Tibial artery (tissue), 4 donors: ENCODE results near the gene ELP1.

Source experiments
- DNase-seq, 2 donors: peaks; one replicate each; pipeline ENCODE4 v3.0.0-alpha.2; 2019
- H3K27ac ChIP-seq, 2 donors: fragments of 200-600 bp; sonication (generic) in 1 of 2; 1 replicate in 1 of 2; 2 replicates in 1 of 2; pipeline ENCODE4 v1.5.1; 2018 to 2019; ENCODE audit warnings: mild to moderate bottlenecking in 1 of 2
- H3K27me3 ChIP-seq, 2 donors: fragments of 200-600 bp; sonication (generic) in 1 of 2; one replicate each; pipeline versions ENCODE4 v1.5.1 to v1.6.0; 2016 to 2019
- H3K36me3 ChIP-seq, 3 donors: fragments of 200-600 bp; sonication (generic) in 2 of 3; one replicate each; pipeline ENCODE4 v1.5.1; 2016 to 2019; ENCODE audit warnings: mild to moderate bottlenecking in 2 of 3
- H3K4me1 ChIP-seq, 4 donors: fragments of 200-600 bp; sonication (generic) in 2 of 4; 1 replicate in 3 of 4; 2 replicates in 1 of 4; pipeline ENCODE4 v1.5.1; 2016 to 2019
- H3K4me3 ChIP-seq, 2 donors: fragments of 200-600 bp; sonication (generic) in 1 of 2; 1 replicate in 1 of 2; 2 replicates in 1 of 2; pipeline ENCODE4 v1.5.1; 2018 to 2019; ENCODE audit warnings: mild to moderate bottlenecking in 2 of 2
- H3K9me3 ChIP-seq, 3 donors: fragments of 200-600 bp; sonication (generic) in 1 of 3; one replicate each; pipeline ENCODE4 v1.5.1; 2016 to 2019
- intact Hi-C: fragments of 100-400 bp; cut with DNase I; formaldehyde crosslinking; loops from one replicate; pipeline ENCODE4 v1.15.0; 2023; ENCODE audit warnings: low total_unique reads
- TF ChIP-seq, protein P1 (sequence below), 2 experiments: fragments of 200-600 bp in 1 of 2; fragments of 450-650 bp in 1 of 2; IDR thresholded peaks; one replicate each; pipeline ENCODE4 v1.5.1; 2017 to 2019; ENCODE audit warnings: antibody characterized with exemption in 2 of 2, mild to moderate bottlenecking in 1 of 2, moderate library complexity in 1 of 2

The ELP1 gene

DNA sequence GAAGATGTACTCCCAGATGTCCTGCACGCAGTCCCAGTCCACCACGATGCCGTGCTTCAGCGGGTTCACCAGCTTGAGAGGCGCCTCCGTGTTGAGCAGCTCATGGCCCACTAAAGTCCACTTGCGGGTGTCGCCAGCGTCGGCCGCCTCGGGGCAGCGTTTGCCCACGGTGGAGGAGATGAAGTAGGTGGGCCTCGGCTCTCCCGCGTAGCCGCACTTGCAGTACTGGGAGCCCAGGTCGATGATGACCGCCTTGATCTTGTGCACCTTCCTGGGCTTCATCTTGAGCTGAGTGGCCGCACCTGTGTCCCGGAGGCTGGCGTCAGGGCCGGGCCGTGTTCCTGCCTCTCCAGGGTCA lies 78.4 kb downstream of the ELP1 start:
- Histone ChIP-seq H3K27me3 (no peaks in the 10 kb centered on the region), H3K27ac (no peak overlapping the region), H3K4me3 (no peak overlapping the region), H3K9me3 (no peaks in the 10 kb centered on the region), H3K36me3 (no peaks in the 10 kb centered on the region), H3K4me1 (no peaks in the 10 kb centered on the region)
- intact Hi-C loops: no loop called here
- TF ChIP-seq, protein P1, sequence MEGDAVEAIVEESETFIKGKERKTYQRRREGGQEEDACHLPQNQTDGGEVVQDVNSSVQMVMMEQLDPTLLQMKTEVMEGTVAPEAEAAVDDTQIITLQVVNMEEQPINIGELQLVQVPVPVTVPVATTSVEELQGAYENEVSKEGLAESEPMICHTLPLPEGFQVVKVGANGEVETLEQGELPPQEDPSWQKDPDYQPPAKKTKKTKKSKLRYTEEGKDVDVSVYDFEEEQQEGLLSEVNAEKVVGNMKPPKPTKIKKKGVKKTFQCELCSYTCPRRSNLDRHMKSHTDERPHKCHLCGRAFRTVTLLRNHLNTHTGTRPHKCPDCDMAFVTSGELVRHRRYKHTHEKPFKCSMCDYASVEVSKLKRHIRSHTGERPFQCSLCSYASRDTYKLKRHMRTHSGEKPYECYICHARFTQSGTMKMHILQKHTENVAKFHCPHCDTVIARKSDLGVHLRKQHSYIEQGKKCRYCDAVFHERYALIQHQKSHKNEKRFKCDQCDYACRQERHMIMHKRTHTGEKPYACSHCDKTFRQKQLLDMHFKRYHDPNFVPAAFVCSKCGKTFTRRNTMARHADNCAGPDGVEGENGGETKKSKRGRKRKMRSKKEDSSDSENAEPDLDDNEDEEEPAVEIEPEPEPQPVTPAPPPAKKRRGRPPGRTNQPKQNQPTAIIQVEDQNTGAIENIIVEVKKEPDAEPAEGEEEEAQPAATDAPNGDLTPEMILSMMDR (IDR thresholded peaks at IDR 0.05): no peak
- DNase-seq: no peak

DNA sequence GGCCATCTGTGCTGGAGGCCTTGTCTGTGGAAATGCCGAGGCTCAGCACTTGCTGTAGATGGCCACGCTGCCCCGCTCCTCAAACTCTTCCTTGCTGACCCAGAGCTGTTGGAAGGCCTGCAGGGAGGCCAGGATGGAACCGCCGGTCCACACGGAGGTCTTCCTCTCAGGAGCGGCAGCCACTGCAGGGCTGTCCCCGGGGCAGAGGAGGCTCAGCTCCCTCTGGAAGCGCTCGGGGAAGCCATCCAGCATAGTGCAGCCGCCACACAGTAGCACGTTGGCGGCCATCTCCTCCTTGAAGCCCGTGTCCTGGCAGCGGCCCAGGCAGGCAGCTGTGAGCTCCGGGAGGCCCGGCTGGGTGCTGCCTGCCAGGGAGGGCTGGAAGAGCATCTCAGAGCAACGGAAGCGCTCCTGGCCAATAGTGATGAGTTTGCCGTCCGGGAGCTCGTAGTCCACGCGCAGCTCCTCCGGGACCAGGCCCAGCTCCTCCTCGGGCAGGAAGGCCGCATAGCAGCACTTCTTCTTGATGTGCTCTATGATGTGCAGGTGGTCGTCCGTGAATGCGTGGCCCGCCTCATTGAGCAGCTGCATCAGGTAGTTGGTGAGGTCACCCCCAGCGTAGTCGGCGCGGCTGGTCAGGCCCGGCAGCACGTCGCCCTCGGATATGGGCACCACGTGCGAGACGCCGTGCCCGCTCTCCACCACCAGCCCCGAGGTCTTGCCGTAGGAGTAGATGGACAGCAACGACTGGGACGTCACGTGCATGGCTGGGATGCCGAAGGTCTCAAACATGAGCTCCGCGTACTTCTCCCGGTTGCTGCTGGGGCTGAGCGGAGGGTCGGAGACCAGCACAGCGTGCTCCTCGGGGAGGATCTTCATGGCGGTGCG lies 79.0 kb downstream of the ELP1 start:
- H3K27me3 ChIP-seq: no peaks in the 10 kb centered on the region
- H3K36me3 ChIP-seq: no peaks in the 10 kb centered on the region
- H3K9me3 ChIP-seq: no peaks in the 10 kb centered on the region
- no peak overlapping the region for H3K27ac ChIP-seq
- TF ChIP-seq, protein P1 (IDR thresholded peaks at IDR 0.05): no peak
- intact Hi-C loops: no loop called here
- H3K4me3 ChIP-seq: no peak overlapping the region
- no peaks in the 10 kb centered on the region for H3K4me1 ChIP-seq
- no peak for DNase-seq

DNA sequence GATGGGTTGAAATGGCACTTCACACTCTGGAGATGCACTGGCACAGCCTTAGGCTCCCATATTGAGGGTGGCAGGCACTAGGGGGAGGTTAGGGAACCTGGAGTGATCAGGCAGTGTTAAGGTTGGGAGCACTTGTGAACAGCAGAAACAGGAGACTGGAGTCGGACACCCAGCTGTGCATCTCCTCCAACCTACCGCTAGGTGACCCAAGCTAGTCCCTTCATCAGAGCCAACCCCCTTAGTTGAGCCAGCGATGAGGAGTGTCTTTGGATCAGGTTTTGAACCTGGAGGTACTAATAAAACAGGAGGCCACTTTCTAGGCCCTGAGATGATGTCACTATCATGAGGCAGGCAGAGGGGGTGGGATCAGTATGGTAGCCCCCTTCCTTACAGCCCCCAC lies 79.8 kb downstream of the ELP1 start:
- no peaks in the 10 kb centered on the region for H3K9me3 ChIP-seq
- TF ChIP-seq, protein P1 (IDR thresholded peaks at IDR 0.05): no peak
- no peak for DNase-seq
- no peak overlapping the region for H3K27ac ChIP-seq
- no peak overlapping the region for H3K4me3 ChIP-seq
- no peaks in the 10 kb centered on the region for H3K4me1 ChIP-seq
- H3K36me3 ChIP-seq: no peaks in the 10 kb centered on the region
- intact Hi-C loops: no loop called here
- H3K27me3 ChIP-seq: no peaks in the 10 kb centered on the region

DNA sequence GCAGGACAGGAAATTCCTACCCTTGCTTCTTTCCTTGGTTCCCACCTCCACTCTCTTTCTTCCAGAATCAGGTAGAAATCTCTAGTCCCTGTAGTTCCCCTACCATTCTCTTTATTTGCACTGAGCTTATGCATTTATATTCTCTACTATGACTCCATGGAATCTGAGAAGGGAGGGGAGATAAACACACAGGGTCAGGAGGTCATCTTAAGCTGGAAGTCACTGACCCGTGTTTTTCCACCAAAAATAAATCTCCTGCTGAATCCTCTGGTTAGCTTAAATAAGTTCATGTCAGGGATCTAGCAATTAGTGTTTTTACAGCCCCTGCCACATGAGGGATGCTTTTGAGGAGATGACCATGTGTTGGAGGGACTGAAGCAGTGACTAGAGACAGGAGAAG lies 81.8 kb downstream of the ELP1 start:
- H3K36me3 ChIP-seq: no peaks in the 10 kb centered on the region
- DNase-seq: no peak
- H3K4me3 ChIP-seq: no peak overlapping the region
- no peaks in the 10 kb centered on the region for H3K27me3 ChIP-seq
- H3K9me3 ChIP-seq: no peaks in the 10 kb centered on the region
- H3K4me1 ChIP-seq: no peaks in the 10 kb centered on the region
- intact Hi-C loops: no loop called here
- no peak overlapping the region for H3K27ac ChIP-seq
- TF ChIP-seq, protein P1 (IDR thresholded peaks at IDR 0.05): no peak

DNA sequence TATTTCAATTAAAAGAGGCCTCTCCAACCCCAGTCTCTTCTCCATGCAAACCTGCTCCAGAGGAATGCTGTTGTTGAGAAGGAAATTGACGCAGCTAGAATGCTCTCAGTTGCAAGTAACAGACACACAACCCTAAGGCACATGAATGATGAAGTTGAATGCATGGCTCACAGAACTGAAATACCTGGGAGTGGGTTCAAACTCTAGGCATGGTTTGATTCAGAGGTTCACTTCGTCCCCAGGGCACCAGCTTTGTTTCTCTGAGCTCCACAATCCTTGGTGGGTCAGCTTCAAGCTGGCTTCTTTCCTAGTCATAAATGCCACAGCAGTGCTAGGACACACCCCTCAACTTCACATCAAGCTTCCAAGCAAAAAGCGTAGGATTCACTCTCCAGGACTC lies 82.8 kb downstream of the ELP1 start:
- intact Hi-C loops: no loop called here
- no peak overlapping the region for H3K4me3 ChIP-seq
- H3K27me3 ChIP-seq: no peaks in the 10 kb centered on the region
- H3K9me3 ChIP-seq: no peaks in the 10 kb centered on the region
- TF ChIP-seq, protein P1 (IDR thresholded peaks at IDR 0.05): no peak
- no peak overlapping the region for H3K27ac ChIP-seq
- no peak for DNase-seq
- no peaks in the 10 kb centered on the region for H3K36me3 ChIP-seq
- H3K4me1 ChIP-seq: no peaks in the 10 kb centered on the region
